ENCODE data around the gene CSRNP3.

Gene CSRNP3

DNA sequence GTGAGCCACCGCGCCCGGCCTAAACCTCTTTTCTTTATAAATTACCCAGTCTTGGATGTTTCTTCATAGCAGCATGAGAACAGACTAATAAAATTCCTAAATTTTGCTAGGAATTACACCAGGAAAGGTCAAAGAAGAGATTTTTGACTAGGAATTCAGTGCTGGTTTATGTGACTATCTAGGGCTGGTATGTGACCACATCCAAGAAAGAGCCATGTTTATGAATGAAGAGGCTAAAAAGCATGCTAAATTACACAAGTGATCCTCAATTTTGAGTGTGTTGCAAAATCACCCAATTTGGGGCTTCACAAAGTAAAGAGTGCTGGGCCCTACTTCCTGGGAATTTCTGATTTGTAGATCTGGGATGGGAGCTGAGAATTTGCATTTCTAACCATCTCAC is 123.6 kb downstream of the CSRNP3 start:
- H3K9me3 ChIP-seq (ENCODE audit: control insufficient read depth, insufficient read depth, low read depth, low read length), result no peaks in the 10 kb centered on the region
- H3K27ac ChIP-seq (ENCODE audit: extremely low read depth, low read depth, low read length), result no peak overlapping the region

DNA sequence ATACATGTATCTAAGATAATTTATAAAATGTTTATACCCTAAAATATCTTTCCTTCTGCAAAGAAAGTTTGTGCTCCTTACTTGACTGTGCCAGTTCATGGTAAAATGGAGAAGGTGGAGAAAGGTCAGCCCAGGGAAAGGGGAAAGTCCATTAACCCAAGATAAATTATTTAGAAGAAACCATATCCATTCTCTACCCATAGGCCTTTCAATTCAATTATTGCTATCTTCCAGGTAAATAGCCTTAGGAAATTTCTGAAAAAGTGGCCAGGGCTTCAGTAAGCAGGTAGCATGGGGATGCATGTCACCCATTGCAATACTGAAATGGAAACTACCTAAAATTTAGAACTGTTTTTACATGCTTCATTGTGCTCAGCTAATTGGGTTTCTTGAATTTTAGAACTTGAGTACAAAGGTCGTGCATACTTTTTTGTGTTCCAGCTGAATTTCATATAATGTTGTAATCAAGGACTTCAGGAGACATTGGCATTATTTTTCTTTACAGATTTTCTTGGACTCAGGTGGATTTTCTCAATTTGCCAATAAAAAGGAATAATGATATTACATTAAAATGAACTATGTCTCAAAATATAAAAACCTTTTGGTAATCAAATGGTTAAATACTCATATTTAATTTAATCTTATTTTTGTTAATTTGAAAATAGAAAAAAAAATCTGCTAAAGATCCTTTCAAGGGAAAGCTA is 124.9 kb downstream of the CSRNP3 start:
- POLR2A ChIA-PET, result no interaction called here
- H3K4me1 ChIP-seq (ENCODE audit: control insufficient read depth, insufficient read depth, low read length), result no peaks in the 10 kb centered on the region
- no peak for TF ChIP-seq ZNF341 (tag by site-specific recombination; IDR thresholded peaks at IDR 0.05; ENCODE audit: low read depth)
- TF ChIP-seq, protein P1, sequence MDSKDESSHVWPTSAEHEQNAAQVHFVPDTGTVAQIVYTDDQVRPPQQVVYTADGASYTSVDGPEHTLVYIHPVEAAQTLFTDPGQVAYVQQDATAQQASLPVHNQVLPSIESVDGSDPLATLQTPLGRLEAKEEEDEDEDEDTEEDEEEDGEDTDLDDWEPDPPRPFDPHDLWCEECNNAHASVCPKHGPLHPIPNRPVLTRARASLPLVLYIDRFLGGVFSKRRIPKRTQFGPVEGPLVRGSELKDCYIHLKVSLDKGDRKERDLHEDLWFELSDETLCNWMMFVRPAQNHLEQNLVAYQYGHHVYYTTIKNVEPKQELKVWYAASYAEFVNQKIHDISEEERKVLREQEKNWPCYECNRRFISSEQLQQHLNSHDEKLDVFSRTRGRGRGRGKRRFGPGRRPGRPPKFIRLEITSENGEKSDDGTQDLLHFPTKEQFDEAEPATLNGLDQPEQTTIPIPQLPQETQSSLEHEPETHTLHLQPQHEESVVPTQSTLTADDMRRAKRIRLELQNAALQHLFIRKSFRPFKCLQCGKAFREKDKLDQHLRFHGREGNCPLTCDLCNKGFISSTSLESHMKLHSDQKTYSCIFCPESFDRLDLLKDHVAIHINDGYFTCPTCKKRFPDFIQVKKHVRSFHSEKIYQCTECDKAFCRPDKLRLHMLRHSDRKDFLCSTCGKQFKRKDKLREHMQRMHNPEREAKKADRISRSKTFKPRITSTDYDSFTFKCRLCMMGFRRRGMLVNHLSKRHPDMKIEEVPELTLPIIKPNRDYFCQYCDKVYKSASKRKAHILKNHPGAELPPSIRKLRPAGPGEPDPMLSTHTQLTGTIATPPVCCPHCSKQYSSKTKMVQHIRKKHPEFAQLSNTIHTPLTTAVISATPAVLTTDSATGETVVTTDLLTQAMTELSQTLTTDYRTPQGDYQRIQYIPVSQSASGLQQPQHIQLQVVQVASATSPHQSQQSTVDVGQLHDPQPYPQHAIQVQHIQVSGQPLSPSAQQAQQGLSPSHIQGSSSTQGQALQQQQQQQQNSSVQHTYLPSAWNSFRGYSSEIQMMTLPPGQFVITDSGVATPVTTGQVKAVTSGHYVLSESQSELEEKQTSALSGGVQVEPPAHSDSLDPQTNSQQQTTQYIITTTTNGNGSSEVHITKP (tag by site-specific recombination; IDR thresholded peaks at IDR 0.05), result 0 out of 2 replicates have a peak, but pooled peaks have one; percentile 20
- H3K9me3 ChIP-seq (ENCODE audit: control insufficient read depth, insufficient read depth, low read depth, low read length), result no peaks in the 10 kb centered on the region
- CTCF ChIA-PET, result no interaction called here
- peaks cover 0 to 5% of the 10 kb centered on the region in 2 experiments; a peak in 2 of 3 replicates for H3K36me3 ChIP-seq (ENCODE audit: control insufficient read depth in 2 of 2, insufficient read depth in 1 of 2, low read length in 2 of 2)
- H3K4me3 ChIP-seq (ENCODE audit: low read depth, low read length), result no peak overlapping the region
- H3K27ac ChIP-seq (ENCODE audit: extremely low read depth, low read depth, low read length), result no peak overlapping the region

More for the DNA sequence above, 123.6 kb downstream of the CSRNP3 start:
- no peak for TF ChIP-seq ZNF24 (tag by site-specific recombination; IDR thresholded peaks at IDR 0.05)
- no peak for TF ChIP-seq ZFP3 (tag by site-specific recombination; IDR thresholded peaks at IDR 0.05; ENCODE audit: low read depth)
- TF ChIP-seq, protein P2, sequence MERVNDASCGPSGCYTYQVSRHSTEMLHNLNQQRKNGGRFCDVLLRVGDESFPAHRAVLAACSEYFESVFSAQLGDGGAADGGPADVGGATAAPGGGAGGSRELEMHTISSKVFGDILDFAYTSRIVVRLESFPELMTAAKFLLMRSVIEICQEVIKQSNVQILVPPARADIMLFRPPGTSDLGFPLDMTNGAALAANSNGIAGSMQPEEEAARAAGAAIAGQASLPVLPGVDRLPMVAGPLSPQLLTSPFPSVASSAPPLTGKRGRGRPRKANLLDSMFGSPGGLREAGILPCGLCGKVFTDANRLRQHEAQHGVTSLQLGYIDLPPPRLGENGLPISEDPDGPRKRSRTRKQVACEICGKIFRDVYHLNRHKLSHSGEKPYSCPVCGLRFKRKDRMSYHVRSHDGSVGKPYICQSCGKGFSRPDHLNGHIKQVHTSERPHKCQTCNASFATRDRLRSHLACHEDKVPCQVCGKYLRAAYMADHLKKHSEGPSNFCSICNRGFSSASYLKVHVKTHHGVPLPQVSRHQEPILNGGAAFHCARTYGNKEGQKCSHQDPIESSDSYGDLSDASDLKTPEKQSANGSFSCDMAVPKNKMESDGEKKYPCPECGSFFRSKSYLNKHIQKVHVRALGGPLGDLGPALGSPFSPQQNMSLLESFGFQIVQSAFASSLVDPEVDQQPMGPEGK (tag by site-specific recombination; IDR thresholded peaks at IDR 0.05), result no peak
- TF ChIP-seq, protein P3, sequence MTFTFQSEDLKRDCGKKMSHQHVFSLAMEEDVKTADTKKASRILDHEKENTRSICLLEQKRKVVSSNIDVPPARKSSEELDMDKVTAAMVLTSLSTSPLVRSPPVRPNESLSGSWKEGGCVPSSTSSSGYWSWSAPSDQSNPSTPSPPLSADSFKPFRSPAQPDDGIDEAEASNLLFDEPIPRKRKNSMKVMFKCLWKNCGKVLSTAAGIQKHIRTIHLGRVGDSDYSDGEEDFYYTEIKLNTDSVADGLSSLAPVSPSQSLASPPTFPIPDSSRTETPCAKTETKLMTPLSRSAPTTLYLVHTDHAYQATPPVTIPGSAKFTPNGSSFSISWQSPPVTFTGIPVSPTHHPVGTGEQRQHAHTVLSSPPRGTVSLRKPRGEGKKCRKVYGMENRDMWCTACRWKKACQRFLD (tag by site-specific recombination; IDR thresholded peaks at IDR 0.05), result no peak
- no peak overlapping the region for H3K4me3 ChIP-seq (ENCODE audit: low read depth, low read length)
- peaks cover 0 to 5% of the 10 kb centered on the region in 2 experiments; a peak in 2 of 3 replicates for H3K36me3 ChIP-seq (ENCODE audit: control insufficient read depth in 2 of 2, insufficient read depth in 1 of 2, low read length in 2 of 2)
- ChIA-PET POLR2A (no interaction called here), CTCF (no interaction called here)
- no peaks in the 10 kb centered on the region for H3K4me1 ChIP-seq (ENCODE audit: control insufficient read depth, insufficient read depth, low read length)

DNA sequence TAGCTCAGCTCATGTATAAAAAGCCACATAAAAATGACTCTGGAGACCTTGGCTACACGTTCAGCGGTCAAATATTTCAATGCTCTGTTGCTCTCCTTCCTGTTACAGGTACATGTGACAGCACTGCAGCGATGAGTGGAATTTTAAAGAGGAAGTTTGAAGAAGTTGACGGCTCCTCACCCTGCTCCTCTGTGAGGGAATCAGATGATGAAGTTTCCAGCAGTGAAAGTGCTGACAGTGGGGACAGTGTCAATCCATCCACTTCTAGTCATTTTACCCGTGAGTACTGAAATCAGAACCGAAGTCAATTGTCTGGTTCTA is 125.4 kb downstream of the CSRNP3 start:
- no peak overlapping the region for H3K4me3 ChIP-seq (ENCODE audit: low read depth, low read length)
- H3K27ac ChIP-seq (ENCODE audit: extremely low read depth, low read depth, low read length), result no peak overlapping the region
- no peaks in the 10 kb centered on the region for H3K9me3 ChIP-seq (ENCODE audit: control insufficient read depth, insufficient read depth, low read depth, low read length)
- CTCF ChIA-PET, result no interaction called here
- peaks cover 0 to 5% of the 10 kb centered on the region in 2 experiments; a peak in 2 of 3 replicates for H3K36me3 ChIP-seq (ENCODE audit: control insufficient read depth in 2 of 2, insufficient read depth in 1 of 2, low read length in 2 of 2)
- no peaks in the 10 kb centered on the region for H3K4me1 ChIP-seq (ENCODE audit: control insufficient read depth, insufficient read depth, low read length)
- POLR2A ChIA-PET, result no interaction called here
- TF ChIP-seq, protein P4, sequence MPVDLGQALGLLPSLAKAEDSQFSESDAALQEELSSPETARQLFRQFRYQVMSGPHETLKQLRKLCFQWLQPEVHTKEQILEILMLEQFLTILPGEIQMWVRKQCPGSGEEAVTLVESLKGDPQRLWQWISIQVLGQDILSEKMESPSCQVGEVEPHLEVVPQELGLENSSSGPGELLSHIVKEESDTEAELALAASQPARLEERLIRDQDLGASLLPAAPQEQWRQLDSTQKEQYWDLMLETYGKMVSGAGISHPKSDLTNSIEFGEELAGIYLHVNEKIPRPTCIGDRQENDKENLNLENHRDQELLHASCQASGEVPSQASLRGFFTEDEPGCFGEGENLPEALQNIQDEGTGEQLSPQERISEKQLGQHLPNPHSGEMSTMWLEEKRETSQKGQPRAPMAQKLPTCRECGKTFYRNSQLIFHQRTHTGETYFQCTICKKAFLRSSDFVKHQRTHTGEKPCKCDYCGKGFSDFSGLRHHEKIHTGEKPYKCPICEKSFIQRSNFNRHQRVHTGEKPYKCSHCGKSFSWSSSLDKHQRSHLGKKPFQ (tag by site-specific recombination; IDR thresholded peaks at IDR 0.05), result no peak
- TF ChIP-seq, protein P5, sequence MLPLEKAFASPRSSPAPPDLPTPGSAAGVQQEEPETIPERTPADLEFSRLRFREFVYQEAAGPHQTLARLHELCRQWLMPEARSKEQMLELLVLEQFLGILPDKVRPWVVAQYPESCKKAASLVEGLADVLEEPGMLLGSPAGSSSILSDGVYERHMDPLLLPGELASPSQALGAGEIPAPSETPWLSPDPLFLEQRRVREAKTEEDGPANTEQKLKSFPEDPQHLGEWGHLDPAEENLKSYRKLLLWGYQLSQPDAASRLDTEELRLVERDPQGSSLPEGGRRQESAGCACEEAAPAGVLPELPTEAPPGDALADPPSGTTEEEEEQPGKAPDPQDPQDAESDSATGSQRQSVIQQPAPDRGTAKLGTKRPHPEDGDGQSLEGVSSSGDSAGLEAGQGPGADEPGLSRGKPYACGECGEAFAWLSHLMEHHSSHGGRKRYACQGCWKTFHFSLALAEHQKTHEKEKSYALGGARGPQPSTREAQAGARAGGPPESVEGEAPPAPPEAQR (tag by site-specific recombination; IDR thresholded peaks at IDR 0.05), result no peak
- TF ChIP-seq SP3 (tag by site-specific recombination; IDR thresholded peaks at IDR 0.05), result no peak
- no peak for TF ChIP-seq BCL11B (tag by site-specific recombination; IDR thresholded peaks at IDR 0.05; ENCODE audit: low read depth)
- TF ChIP-seq TRIM28 (IDR thresholded peaks at IDR 0.05; ENCODE audit: borderline replicate concordance, low read length), result no peak
- no peak for TF ChIP-seq ZNF423 (tag by site-specific recombination; IDR thresholded peaks at IDR 0.05)
- TF ChIP-seq ZNF670 (tag by site-specific recombination; IDR thresholded peaks at IDR 0.05; ENCODE audit: low read depth), result no peak
- no peak for TF ChIP-seq HOXC10 (CRISPR knock-in tag; IDR thresholded peaks at IDR 0.05)
- TF ChIP-seq, protein P6, sequence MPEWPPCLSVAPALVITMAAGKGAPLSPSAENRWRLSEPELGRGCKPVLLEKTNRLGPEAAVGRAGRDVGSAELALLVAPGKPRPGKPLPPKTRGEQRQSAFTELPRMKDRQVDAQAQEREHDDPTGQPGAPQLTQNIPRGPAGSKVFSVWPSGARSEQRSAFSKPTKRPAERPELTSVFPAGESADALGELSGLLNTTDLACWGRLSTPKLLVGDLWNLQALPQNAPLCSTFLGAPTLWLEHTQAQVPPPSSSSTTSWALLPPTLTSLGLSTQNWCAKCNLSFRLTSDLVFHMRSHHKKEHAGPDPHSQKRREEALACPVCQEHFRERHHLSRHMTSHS (tag by site-specific recombination; IDR thresholded peaks at IDR 0.05), result no peak
- no peak for TF ChIP-seq ZNF223 (tag by site-specific recombination; IDR thresholded peaks at IDR 0.05)
- TF ChIP-seq ZNF501 (tag by site-specific recombination; IDR thresholded peaks at IDR 0.05), result no peak
- no peak for TF ChIP-seq IKZF3 (tag by site-specific recombination; IDR thresholded peaks at IDR 0.05)
- TF ChIP-seq ZNF211 (tag by site-specific recombination; IDR thresholded peaks at IDR 0.05; ENCODE audit: low read depth), result no peak
- no peak for TF ChIP-seq ZNF629 (tag by site-specific recombination; IDR thresholded peaks at IDR 0.05)
- TF ChIP-seq MYNN (tag by site-specific recombination; IDR thresholded peaks at IDR 0.05; ENCODE audit: borderline replicate concordance), result no peak
